ENCODE measurements around the gene KIF26A.

DNA sequence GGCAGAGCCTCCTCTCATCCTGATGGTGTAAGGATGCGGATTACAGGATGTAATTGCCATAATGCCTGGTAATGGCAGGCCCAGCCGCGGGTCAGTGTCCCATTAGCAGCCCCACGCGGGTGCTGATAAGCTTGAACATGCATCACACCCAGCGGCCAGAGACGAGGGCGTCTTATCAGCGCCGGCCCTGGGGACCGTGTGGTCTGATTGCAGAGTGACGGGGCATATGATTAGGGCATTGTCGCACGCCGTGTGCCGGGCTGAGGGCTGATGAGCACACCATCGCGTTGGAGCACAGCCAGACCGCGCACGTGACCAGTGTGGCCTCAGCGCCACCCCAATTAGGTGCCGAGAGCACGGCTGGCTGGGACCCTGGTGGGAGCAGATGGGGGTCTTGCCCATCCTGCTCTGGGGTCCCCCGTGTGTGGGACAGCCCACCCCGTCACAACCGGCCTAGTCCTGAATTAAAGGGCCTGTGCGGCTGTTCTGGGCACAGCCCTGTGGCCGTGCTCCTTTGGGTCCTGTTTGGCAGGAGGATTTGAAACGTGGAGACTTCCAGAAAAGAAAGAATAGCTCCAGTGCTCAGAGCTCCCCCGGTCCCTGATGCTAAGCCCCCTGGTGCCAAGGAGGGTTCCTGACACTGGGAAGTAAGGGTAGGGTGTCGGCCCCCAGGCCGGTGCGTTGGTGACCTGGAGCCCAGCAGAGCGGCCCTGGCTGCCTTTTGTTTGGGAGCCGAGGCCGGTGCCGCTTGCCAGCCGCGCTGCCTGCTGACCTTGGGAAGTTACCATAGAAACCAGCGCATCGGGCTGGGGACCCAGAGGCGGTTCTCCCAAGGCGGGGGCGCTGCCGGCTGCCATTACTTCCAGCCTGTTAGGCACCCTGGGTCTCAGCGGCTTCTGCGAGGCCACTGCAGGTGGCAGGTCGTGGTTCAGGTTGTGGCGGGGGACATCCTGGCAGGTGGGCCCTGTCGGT lies 20.7 kb downstream of the KIF26A start:
- TF ChIP-seq, protein P1, sequence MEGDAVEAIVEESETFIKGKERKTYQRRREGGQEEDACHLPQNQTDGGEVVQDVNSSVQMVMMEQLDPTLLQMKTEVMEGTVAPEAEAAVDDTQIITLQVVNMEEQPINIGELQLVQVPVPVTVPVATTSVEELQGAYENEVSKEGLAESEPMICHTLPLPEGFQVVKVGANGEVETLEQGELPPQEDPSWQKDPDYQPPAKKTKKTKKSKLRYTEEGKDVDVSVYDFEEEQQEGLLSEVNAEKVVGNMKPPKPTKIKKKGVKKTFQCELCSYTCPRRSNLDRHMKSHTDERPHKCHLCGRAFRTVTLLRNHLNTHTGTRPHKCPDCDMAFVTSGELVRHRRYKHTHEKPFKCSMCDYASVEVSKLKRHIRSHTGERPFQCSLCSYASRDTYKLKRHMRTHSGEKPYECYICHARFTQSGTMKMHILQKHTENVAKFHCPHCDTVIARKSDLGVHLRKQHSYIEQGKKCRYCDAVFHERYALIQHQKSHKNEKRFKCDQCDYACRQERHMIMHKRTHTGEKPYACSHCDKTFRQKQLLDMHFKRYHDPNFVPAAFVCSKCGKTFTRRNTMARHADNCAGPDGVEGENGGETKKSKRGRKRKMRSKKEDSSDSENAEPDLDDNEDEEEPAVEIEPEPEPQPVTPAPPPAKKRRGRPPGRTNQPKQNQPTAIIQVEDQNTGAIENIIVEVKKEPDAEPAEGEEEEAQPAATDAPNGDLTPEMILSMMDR (IDR thresholded peaks at IDR 0.05; ENCODE audit: insufficient read depth, low read length, poor library complexity, severe bottlenecking) = no peak
- TF ChIP-seq EZH2phosphoT487 (conservative IDR thresholded peaks at IDR 0.05; ENCODE audit: low read length) = no peak
